ENCODE measurements around the gene ZNF366.

Gene ZNF366

GRCh38 chr5:72518001-72518683, 10.9 kb upstream of the ZNF366 start:
- DNase-seq, result peak; percentile 34

GRCh38 chr5:72516916-72517315, 9.7 kb upstream of the ZNF366 start:
- no peak for DNase-seq

DNA sequence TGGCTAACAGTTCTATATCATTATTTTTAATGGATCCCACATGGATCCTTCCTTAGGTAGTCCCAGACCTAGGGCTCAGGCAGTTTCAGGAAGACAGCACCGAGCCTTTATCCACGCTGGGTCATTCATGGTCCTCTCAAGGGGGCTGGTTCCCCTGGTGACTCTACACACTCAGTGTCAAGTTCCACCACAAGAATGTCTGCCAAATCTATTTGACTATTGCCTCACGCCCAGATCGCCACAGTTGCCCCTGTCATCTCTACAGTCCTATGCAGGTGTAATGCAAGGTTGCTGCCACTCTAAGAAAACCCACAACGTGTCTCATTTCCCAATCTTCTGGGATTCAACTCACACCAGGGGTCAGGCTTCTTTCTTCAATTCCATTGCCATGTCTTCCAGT, 8.0 kb upstream of the ZNF366 start:
- DNase-seq, result no peak

DNA sequence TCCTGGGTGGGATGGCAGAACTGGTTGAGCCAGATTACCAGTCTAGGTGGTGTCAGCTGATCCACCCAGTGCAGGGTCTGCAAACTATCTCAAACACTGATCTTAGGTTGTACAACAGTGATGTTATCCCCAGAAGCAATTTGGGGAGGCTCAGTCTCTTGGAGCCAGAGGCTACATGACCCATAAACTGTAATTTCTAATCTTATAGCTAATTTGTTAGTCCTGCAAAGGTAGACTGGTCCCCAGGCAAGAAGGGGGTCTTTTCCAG, 5.3 kb upstream of the ZNF366 start:
- DNase-seq, result no peak

DNA sequence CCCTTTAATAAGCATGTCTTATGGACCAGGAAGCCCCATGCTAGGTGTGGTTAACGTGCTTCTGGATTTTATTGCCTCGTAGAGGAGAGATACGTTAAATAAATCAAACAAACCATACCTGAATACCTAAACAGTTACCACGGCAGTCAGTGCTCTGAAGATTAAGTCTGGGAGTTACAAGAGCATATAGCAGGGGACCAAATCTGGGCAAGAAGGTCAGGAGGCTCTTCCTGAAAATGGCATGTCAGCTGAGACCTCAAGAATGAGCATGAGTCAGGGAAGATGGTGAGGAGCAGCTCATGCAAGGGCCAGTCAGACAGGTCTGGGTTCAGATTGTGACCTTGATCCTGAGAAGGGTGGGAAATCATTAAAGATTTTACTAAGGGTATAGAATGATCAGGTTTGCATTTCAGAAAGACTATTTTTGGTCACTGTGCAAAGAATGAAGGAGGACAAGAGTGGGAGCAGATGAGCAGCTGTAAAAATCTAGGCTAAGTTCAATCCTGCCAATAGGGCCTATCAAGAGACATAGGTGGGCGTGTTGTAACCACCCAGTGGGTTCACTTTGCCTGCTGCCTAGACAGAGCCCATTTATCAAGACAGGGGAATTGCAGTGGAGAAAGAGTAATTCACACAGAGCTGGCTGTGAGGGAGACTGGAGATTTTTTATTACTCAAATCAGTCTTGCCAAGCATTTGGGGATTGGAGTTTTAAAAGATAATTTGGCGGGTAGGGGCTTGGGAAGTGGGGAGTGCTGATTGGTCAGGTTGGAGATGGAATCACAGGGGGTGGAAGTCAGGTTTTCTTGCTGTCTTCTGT, 4.8 kb upstream of the ZNF366 start:
- no peak for DNase-seq

- DNase-seq, result peak; percentile 10
These were observed 4.2 kb upstream of the ZNF366 start for GRCh38 chr5:72511366-72511765.

- no peak for DNase-seq
These were observed 3.5 kb upstream of the ZNF366 start for GRCh38 chr5:72510610-72511181.

GRCh38 chr5:72509401-72509800, 2.2 kb upstream of the ZNF366 start:
- no peak for DNase-seq

DNA sequence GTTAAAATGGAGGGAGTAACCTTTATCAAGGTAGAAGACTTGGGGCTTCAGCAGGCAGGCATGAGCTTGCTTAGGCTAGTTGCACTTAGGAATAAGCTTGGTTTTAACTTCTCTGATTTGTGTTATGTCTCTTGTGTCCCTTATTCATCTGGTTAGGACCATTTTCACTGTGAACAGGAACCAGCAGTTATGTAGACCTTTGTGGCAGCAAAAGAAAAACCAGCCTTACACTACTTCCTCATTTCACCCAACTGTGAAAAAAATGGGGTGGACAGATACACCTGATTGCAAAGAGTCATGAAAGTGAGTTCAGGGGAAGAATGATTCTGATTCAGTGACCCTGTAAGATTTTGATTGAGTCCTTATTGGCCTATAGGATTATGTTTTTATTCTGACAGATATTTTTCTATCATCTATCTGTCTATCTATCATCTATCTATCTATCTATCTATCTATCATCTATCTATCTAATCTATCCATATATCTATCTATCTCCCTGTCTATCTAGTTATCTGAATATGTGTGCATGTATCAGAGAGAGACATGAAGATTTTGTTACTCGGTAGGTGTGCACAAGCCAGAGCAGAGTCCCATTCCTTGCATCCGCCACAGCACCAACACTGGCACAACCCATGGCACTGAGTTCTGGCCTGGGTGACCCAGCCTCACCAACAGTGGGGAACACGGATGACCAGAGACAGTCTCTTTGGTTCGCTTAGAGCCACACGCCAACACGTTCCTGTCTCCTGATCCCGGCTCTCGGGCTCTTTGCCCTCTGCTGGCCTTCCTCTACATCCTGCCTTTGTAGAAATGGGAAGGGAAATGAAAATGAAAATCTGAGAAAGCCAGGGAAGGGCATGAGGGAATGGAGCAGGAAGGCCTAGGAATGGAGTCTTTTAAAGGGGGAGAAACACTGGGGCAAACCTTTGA, 1.3 kb upstream of the ZNF366 start:
- DNase-seq, result peak; percentile 37

GRCh38 chr5:72507907-72508238, 663 bp upstream of the ZNF366 start:
- DNase-seq, result no peak

GRCh38 chr5:72506158-72506549, 1.1 kb downstream of the ZNF366 start:
- DNase-seq, result no peak

- DNase-seq, result no peak
These were observed 1.6 kb downstream of the ZNF366 start for GRCh38 chr5:72505539-72506157.

GRCh38 chr5:72505016-72505415, 2.2 kb downstream of the ZNF366 start:
- DNase-seq, result no peak

- no peak for DNase-seq
These were observed 3.2 kb downstream of the ZNF366 start for GRCh38 chr5:72503888-72504491.

DNA sequence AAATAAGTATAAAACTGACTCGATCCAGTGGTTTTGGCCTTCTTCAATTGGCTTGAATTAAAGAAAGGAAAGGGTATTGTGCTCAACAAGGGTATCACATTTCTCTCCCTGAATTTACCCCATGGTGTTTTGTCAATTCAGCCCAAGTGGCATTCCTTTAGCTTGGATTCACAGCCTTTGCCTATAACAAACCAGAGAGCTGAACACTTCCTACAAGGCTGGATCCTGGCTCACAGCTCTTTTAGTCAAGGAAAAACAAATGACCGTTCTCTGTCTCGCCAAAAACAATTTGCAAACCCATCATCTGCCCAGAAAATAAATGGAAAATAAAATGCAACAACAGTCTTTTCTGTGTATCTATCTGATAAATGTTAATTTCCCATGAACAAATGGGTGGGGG, 5.7 kb downstream of the ZNF366 start:
- no peak for DNase-seq

- DNase-seq, result no peak
These were observed 7.5 kb downstream of the ZNF366 start for GRCh38 chr5:72499730-72500129.

DNA sequence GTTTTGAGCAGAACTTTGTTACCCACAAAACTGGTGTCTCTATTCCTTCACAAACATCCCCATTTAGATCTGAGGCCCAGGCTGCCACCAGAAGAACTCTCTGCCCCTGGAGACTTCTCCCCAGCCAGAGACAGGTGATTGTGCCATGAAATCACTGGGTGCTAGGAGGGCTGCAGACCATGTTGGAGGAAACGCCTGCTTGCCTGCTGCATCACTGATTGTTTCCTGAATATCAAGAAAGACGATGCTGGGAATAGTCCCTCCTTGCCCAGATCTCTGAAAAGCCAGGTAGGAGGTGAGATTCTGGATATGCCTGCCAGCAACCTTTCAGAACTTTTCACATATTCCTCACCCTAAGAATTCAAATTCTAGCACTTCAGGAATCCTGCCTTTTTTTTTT, 8.1 kb downstream of the ZNF366 start:
- no peak for DNase-seq

DNA sequence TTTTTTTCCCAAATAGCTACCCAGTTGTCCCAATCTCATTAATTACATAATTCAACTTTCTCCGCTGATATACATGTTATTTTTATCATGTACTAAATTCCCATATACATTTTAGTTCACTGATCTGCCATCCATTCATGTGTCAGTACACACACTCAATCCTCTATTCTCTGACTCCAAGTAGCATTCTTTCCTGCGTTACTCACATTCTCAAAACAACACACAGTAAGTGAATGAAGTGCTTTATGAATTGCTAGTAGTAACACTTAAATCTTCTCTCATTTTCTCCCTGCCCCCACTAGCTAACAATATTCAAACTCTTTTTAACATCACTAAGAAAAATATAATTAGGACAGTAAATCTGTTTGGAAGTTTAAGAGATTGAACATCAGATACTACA, 8.9 kb downstream of the ZNF366 start:
- no peak for DNase-seq

DNA sequence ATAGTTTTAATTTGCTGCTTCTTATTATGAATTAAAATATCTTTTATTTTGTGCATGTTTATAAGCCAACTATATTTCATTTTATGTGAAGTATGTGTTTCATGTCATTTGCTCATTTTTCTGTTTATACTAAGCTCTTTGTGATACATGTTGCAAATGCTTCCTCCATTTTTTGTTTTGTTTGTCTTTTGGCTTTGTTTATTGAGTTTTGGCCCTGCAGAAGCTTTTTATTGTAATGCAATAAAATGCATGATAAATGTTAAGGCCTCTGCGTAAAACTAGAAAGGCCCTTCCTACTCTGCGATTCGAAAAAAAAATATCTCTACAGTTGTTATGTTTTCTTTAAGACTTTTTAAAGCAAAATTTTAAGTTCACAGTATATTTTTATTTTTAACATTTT, 9.4 kb downstream of the ZNF366 start:
- DNase-seq, result no peak

DNA sequence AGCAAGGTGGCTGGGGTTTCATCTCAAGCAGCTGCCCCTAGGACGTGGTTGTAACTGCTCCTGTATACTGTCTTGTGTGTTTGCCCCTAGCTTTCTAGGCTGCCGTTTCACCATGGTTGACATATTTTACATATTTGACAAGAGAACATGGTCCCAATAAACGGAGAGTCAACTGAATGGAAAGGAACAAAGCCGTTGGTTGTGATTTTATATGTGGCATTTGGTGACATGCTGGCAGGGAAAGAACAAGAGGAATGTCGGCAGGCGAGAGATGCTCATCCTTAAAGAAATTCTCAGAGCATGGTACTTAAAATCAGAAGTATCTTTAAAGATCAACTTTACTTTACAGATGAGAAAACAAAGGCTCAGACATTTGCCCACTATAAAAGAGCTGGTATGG, 11.8 kb downstream of the ZNF366 start:
- DNase-seq, result no peak

DNA sequence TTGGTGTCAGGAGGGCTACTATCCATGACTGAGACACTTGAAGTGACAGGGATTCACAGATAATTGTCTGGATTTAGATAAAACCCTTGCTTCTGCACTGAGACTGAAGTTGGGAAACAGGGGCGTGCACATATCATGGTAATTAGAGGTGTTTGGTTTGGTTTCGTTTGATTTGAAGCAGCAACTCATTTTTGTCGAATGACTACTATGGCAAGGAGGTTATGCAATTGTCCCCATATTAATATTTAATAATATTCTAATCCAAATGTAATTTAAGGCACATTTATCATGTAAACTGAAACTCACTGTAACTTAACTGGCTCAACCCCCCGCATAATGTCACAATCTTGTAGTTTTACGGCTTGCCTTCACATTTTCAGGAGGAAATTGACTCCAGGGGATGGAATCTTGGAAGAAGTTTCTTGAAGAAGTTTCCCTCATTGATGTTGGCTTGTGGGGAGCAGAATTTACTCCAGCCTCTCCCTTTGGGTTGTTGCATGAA, 12.5 kb downstream of the ZNF366 start:
- no peak for DNase-seq

DNA sequence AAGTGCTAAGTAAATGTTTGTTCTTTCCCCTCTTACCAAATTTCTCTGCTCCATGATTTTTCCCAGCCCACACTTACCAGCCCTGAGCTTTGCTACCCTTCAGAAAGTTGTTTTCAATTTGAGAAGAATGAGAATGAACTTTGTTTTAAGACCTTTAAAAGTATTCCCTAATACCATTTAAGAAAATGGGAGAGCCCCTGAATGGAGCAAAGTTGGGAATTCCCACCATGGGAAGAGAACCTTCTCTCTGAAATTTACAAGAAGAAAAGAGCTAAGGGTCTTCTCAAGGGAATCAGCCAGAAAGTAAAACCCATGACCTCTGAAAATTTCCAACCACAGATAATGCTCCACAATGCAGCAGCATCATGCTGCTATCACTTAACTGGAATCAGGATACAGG, 17.7 kb downstream of the ZNF366 start:
- no peak for DNase-seq

All from RPMI8226 (cell line).